Measurements from ENCODE around the gene MGRN1.

MGRN1 gene

DNA sequence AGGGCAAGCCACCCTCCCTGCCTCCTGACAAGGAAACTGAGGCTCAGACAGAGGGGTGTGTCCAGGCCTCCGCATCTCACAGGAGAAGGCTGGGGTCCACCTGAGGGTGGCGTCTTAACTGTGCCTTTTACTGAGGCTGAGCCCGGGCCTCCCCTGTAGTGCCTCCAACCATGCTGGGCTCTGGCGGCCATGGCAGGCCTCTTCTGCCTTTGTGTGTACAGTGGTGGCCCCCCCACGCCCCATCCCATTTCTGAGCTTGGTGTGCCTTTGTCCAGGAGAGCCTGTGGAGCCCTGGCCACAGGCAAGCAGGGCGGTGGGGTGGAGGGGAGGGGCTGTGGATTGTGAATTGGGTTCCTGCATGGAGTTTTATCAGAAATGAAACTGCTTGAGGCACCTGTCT, 31.2 kb downstream of the MGRN1 start:
- no peak for DNase-seq (ENCODE audit: extremely low read depth, low read depth)
- TF ChIP-seq, protein P1, sequence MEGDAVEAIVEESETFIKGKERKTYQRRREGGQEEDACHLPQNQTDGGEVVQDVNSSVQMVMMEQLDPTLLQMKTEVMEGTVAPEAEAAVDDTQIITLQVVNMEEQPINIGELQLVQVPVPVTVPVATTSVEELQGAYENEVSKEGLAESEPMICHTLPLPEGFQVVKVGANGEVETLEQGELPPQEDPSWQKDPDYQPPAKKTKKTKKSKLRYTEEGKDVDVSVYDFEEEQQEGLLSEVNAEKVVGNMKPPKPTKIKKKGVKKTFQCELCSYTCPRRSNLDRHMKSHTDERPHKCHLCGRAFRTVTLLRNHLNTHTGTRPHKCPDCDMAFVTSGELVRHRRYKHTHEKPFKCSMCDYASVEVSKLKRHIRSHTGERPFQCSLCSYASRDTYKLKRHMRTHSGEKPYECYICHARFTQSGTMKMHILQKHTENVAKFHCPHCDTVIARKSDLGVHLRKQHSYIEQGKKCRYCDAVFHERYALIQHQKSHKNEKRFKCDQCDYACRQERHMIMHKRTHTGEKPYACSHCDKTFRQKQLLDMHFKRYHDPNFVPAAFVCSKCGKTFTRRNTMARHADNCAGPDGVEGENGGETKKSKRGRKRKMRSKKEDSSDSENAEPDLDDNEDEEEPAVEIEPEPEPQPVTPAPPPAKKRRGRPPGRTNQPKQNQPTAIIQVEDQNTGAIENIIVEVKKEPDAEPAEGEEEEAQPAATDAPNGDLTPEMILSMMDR (IDR thresholded peaks at IDR 0.05; ENCODE audit: low read depth, low read length, missing control alignments), result no peak
- H3K4me3 ChIP-seq (replicated peaks; ENCODE audit: low read depth, low read length), result no peak overlapping the region

DNA sequence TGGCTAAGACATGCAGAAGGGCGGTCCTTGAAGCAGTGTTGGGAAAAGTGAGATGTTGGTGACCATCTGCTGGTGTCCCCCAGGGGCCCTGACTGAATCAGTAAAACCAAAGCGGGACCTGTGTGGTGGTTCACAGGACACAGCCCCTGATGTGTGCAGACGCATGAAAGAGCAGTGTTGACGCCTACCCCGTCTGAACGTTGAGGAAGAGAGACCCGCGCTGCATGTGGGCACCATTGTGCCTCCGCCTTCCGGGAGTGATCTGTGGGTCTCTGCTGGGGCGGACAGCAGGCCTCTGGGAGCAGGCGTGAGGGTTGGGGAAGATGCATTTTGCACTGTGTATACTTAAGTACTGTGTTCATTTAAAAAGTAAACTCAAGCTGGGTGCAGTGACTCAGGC, 31.6 kb downstream of the MGRN1 start:
- no peak overlapping the region for H3K4me3 ChIP-seq (replicated peaks; ENCODE audit: low read depth, low read length)
- no peak for DNase-seq (ENCODE audit: extremely low read depth, low read depth)
- TF ChIP-seq, protein P1 (IDR thresholded peaks at IDR 0.05; ENCODE audit: low read depth, low read length, missing control alignments), result no peak

DNA sequence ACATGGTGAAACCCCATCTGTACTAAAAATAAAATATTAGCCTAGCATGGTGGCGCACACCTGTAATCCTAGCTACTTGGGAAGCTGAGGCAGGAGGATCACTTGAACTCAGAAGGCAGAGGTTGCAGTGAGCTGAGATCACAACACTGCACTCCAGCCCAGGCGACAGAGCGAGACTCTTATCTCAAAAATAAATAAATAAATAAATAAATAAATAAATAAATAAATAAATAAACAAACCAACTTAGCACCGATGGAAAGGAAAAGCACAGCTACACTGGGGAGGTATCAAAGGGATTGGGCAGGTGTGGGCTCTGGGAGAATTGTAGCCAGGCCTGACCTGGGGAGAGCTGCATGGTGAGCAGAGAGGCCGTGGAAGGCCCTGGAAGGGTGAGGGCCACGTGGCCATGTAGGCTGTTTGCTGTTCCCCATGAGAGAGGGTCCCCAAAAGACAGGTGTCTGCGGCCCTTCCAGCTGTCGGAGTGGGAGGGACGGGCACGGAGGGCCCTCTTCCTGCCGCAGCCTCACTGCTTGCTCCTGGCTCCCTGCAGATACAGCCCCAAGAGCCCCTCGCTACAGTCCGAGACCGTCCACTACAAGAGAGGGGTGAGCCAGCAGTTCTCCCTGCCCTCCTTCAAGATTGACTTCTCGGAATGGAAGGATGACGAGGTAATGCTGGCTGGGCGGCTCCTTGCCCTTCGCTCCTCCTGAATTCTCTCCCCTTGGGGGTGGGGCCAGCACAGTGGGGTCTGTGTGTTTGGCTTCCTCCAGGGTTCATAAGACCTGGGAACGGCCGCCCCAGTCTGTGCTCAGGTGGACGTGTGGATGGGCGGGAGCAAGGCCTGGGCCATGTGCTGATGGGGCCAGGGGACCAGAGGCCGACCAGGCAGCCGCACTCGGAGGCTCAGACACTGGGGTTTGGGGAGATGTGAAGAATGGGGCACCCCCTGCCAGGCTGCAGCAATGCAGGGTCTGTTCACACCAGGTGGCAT, 32.4 kb downstream of the MGRN1 start:
- H3K4me3 ChIP-seq (replicated peaks; ENCODE audit: low read depth, low read length), result no peak overlapping the region
- DNase-seq (ENCODE audit: extremely low read depth, low read depth), result no peak
- TF ChIP-seq, protein P1 (IDR thresholded peaks at IDR 0.05; ENCODE audit: low read depth, low read length, missing control alignments), result no peak

DNA sequence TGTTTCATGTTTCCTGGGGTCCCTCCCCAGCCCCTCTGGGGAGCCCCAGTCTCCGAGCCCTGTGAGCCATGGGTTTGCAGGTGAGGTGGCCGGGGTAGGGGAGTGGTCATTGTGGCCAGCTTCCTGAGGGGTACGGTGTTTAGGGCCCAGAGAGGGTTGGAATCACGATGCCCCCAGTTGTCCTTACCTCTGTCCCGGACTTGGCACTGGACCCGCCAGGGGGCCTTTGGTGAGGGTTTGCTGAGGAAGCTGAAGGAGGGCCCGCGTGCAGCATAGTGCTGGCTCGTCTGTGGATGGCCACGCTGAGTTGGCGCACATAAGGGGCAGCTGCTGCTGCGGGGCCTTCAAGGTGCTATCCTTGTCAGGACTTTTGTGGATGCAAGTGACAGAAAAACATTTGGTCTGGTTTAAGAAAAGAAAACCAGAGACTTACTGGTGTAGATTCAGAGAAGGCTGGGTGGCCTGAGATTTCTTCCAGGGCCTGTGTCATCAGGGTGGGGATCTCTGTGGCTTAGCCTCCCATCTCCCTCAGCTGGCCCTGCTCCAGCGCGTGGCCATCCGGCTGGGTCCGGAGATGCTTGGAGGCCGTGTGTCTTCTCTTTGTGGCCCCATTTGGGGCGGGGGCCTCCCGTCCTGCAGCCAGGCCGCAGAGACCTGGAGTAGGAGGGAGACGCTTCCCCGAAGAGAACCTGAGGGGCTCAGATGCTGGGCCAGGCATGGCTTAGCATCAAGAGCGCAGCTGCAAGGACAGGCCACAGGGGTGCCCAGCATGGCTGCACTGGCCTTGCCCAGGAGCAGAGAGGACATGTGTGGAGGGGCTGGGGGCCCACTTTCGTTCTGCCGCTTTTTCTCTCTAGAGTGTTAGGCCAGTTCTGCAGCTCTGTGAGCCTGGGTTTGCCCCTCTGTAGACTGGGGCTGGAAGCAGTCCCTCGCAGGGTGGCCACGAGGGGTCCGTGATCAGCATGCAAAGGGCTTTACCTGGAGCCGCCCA, 35.0 kb downstream of the MGRN1 start:
- DNase-seq (ENCODE audit: extremely low read depth, low read depth), result no peak
- TF ChIP-seq, protein P1 (IDR thresholded peaks at IDR 0.05; ENCODE audit: low read depth, low read length, missing control alignments), result no peak
- H3K4me3 ChIP-seq (replicated peaks; ENCODE audit: low read depth, low read length), result no peak overlapping the region

DNA sequence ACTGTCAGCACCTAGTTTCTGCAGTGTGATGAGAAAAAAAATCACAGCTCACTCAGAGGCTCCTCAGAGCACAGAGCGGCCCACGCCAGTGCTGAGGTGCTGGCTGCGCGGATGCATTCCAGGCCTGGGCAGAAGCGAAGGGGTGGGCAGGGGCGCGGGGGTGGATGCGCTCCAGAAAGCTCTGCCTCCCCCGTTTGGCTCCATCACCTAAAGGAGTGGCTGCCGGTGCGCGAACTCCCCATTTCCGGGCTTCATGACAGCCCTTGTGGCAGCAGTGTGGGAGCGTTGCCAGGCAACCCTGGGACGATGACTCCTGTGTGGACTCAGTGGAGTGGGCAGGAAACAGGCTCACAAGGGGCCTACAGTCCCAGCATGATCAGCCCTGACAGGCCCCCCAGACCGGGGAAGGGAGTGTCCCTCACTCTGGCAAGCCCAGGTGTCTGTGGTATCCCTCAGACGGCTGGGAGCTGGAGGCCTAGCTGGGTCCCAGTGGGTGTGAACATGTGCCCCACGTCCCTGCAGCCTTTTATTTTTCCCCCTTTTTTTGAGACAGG, 35.9 kb downstream of the MGRN1 start:
- H3K4me3 ChIP-seq (replicated peaks; ENCODE audit: low read depth, low read length), result no peak overlapping the region
- DNase-seq (ENCODE audit: extremely low read depth, low read depth), result no peak
- TF ChIP-seq, protein P1 (IDR thresholded peaks at IDR 0.05; ENCODE audit: low read depth, low read length, missing control alignments), result no peak

DNA sequence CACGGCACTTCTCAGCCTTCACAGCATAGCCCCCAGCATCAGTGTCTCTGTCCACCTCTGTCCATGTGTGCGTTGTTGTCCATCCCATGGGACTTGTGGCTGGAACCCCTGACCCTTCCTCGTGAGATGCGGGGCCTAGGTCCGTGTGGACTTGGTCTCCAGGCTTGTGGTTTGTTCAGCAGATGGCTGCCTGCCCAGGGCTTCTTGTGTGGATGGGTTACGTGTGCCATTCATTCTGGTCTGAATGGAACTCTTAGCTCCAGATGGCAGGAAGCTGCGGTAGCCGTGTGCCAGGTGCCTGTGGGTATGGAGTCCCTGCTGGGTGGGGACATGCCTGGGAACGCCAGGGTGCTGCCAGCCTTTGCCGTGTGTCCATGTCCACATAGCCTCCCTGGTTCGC, 37.0 kb downstream of the MGRN1 start:
- DNase-seq (ENCODE audit: extremely low read depth, low read depth), result no peak
- H3K4me3 ChIP-seq (replicated peaks; ENCODE audit: low read depth, low read length), result no peak overlapping the region
- TF ChIP-seq, protein P1 (IDR thresholded peaks at IDR 0.05; ENCODE audit: low read depth, low read length, missing control alignments), result no peak

All from HFF-Myc (cell line).